Immature natural killer cell (primary cell): Measurements from ENCODE around the gene SHISAL1. TPM values are rescaled to one million over a fixed set of nuclear protein-coding genes. Genes with fewer than 3 reads are reported as not detected.
A peak's percentile ranks its signal among the peaks of the same experiment; 100 is the strongest.

Source experiments
- DNase-seq, 3 donors: peaks; one replicate each; pipeline ENCODE4 v3.0.0; 2022; ENCODE audit warnings: mixed read lengths in 1 of 3
- H3K27ac Mint-ChIP-seq, 6 donors: one replicate each; pipeline ENCODE4 v1.8.0; 2020; ENCODE audit warnings: mixed read lengths in 6 of 6, mild to moderate bottlenecking in 5 of 6, inconsistent platforms in 4 of 6, moderate library complexity in 3 of 6
- H3K27me3 Mint-ChIP-seq, 3 donors: one replicate each; pipeline ENCODE4 v1.8.0; 2020 to 2021; ENCODE audit warnings: low read depth in 3 of 3, mild to moderate bottlenecking in 3 of 3, mixed read lengths in 3 of 3, moderate library complexity in 3 of 3, inconsistent platforms in 1 of 3
- H3K36me3 Mint-ChIP-seq, 3 donors: one replicate each; pipeline ENCODE4 v1.8.0; 2020; ENCODE audit warnings: mixed read lengths in 3 of 3, inconsistent platforms in 2 of 3, mild to moderate bottlenecking in 2 of 3
- H3K4me1 Mint-ChIP-seq, 2 donors: one replicate each; pipeline ENCODE4 v1.8.0; 2020; ENCODE audit warnings: inconsistent platforms in 2 of 2, mild to moderate bottlenecking in 2 of 2, mixed read lengths in 2 of 2, moderate library complexity in 1 of 2
- H3K4me3 Mint-ChIP-seq, 5 donors: one replicate each; pipeline ENCODE4 v1.8.0; 2020; ENCODE audit warnings: mild to moderate bottlenecking in 5 of 5, mixed read lengths in 5 of 5, inconsistent platforms in 3 of 5, moderate library complexity in 3 of 5
- H3K9me3 Mint-ChIP-seq, 6 donors: one replicate each; pipeline ENCODE4 v1.8.0; 2020; ENCODE audit warnings: mild to moderate bottlenecking in 6 of 6, mixed read lengths in 6 of 6, inconsistent platforms in 4 of 6, moderate library complexity in 3 of 6
- polyA plus RNA-seq, 3 donors: library from polyadenylated mRNA; unstranded; fragments of 300-500 nt; fragmentation: Illumina TruSeq; gene quantifications; one replicate each; pipeline ENCODE4 v1.2.3, GENCODE V29; 2021

SHISAL1 gene
- polyA plus RNA-seq, 3 donors from 2014 or later, result not detected

- no peak overlapping the region for H3K27ac Mint-ChIP-seq
- H3K4me1 Mint-ChIP-seq, result peaks cover 2 to 4% of the 10 kb centered on the region in 2 donors
- H3K27me3 Mint-ChIP-seq, result peaks cover 0 to 1% (median 0%) of the 10 kb centered on the region in 3 donors
- peaks cover 5 to 14% (median 8%) of the 10 kb centered on the region in 3 donors for H3K36me3 Mint-ChIP-seq
- peaks cover 0 to 1% (median under 1%) of the 10 kb centered on the region in 6 donors for H3K9me3 Mint-ChIP-seq
- DNase-seq, result no peak
- no peak overlapping the region for H3K4me3 Mint-ChIP-seq
Observed at GRCh38 chr22:44215287-44215686, 97.5 kb downstream of the SHISAL1 start.

GRCh38 chr22:44214764-44215163 lies 98.0 kb downstream of the SHISAL1 start:
- no peak for DNase-seq
- Mint-ChIP-seq H3K9me3 (peaks cover 0 to 6% (median 3%) of the 10 kb centered on the region in 6 donors), H3K27me3 (peaks cover 0 to 1% (median 0%) of the 10 kb centered on the region in 3 donors)

GRCh38 chr22:44214187-44214586 lies 98.6 kb downstream of the SHISAL1 start:
- Mint-ChIP-seq H3K36me3 (peaks cover 8 to 20% (median 18%) of the 10 kb centered on the region in 3 donors), H3K4me1 (peaks cover 12 to 13% of the 10 kb centered on the region in 2 donors), H3K9me3 (peaks cover 1 to 10% (median 6%) of the 10 kb centered on the region in 6 donors), H3K27me3 (peaks cover 0 to 1% (median 0%) of the 10 kb centered on the region in 3 donors), H3K4me3 (no peak overlapping the region), H3K27ac (no peak overlapping the region)
- DNase-seq, result no peak

More at GRCh38 chr22:44214764-44215163, 98.0 kb downstream of the SHISAL1 start:
- no peak overlapping the region for H3K4me3 Mint-ChIP-seq
- no peak overlapping the region for H3K27ac Mint-ChIP-seq
- peaks cover 8 to 16% (median 12%) of the 10 kb centered on the region in 3 donors for H3K36me3 Mint-ChIP-seq
- peaks cover 7 to 9% of the 10 kb centered on the region in 2 donors for H3K4me1 Mint-ChIP-seq

- H3K4me1 Mint-ChIP-seq, result peaks cover 16 to 18% of the 10 kb centered on the region in 2 donors
- H3K36me3 Mint-ChIP-seq, result peaks cover 8 to 25% (median 22%) of the 10 kb centered on the region in 3 donors
- peaks cover 1 to 10% (median 6%) of the 10 kb centered on the region in 6 donors for H3K9me3 Mint-ChIP-seq
- peaks cover 0 to 1% (median 0%) of the 10 kb centered on the region in 3 donors for H3K27me3 Mint-ChIP-seq
- DNase-seq, result no peak
- no peak overlapping the region for H3K4me3 Mint-ChIP-seq
- no peak overlapping the region for H3K27ac Mint-ChIP-seq
Observed at GRCh38 chr22:44213489-44214043, 99.2 kb downstream of the SHISAL1 start.

DNA sequence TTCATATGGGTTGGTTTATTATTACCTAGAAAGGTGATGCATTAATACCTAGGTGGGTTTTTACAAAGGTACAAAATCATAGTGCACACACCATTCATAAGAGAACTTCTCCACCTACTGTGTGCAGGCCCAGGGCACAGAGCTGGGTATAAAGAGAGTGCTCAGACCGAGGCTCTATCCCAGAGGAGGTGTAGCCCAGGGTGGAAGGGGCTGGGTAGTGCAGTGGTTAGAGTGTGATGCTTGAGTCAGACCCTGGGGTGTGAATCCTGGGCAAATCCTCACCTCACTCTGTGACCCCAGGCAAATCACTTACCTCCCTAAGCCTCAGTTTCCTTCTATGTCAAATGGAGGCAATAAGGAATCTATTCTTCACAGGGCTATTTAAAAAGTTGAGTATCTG lies 99.8 kb downstream of the SHISAL1 start:
- no peak for DNase-seq
- Mint-ChIP-seq H3K4me3 (no peak overlapping the region), H3K36me3 (peaks cover 8 to 30% (median 26%) of the 10 kb centered on the region in 3 donors), H3K4me1 (peaks cover 21 to 22% of the 10 kb centered on the region in 2 donors), H3K9me3 (peaks cover 1 to 10% (median 6%) of the 10 kb centered on the region in 6 donors), H3K27me3 (peaks cover 0 to 3% (median 0%) of the 10 kb centered on the region in 3 donors), H3K27ac (no peak overlapping the region)

- peaks cover 0 to 3% (median 0%) of the 10 kb centered on the region in 3 donors for H3K27me3 Mint-ChIP-seq
- H3K27ac Mint-ChIP-seq, result no peak overlapping the region
- no peak for DNase-seq
- peaks cover 8 to 31% (median 27%) of the 10 kb centered on the region in 3 donors for H3K36me3 Mint-ChIP-seq
- H3K9me3 Mint-ChIP-seq, result peaks cover 1 to 10% (median 6%) of the 10 kb centered on the region in 6 donors
- H3K4me3 Mint-ChIP-seq, result no peak overlapping the region
- H3K4me1 Mint-ChIP-seq, result peaks cover 22 to 24% of the 10 kb centered on the region in 2 donors
Observed at GRCh38 chr22:44211946-44212930, 100.5 kb downstream of the SHISAL1 start.

DNA sequence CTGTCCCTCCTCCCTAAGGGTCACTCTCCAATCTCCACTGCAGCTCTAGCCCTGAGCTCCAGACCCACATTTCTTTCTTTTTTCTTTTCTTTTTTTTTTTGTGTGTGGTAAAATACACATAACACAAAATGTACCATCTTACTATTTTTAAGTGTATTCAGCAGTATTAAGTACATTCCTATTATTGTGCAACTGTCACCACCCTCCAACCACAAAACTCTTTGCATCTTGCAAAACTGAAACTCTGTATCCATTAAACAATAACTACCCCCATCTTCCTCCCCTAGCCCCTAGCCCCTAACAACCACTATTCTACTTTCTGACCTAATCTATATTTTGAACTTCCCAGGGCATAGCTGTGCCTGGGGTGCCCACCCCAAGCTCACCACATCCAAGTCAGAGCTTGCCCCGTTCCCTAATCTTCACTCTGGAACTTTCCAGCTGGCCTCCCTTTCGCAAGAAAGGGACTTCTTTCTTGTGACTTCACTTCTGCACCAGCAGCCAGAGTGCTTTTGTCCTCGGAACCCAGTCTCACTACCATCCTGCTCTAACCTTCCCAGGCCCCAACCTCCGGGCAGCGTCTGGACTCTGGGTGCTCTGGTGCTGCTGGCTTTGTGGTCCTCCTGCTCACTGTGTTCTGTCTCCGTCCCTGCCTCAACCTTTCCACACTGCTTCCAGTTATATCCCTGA lies 101.3 kb downstream of the SHISAL1 start:
- Mint-ChIP-seq H3K27me3 (peaks cover 0 to 5% (median 2%) of the 10 kb centered on the region in 3 donors), H3K27ac (peak overlapping the region in 1 of 6 donors; percentile 14), H3K36me3 (peaks cover 8 to 31% (median 27%) of the 10 kb centered on the region in 3 donors), H3K4me3 (peak overlapping the region in 1 of 5 donors; percentile 61), H3K9me3 (peaks cover 1 to 10% (median 6%) of the 10 kb centered on the region in 6 donors), H3K4me1 (peaks cover 23 to 29% of the 10 kb centered on the region in 2 donors)
- no peak for DNase-seq

- H3K9me3 Mint-ChIP-seq, result peaks cover 1 to 10% (median 6%) of the 10 kb centered on the region in 6 donors
- peaks cover 23 to 29% of the 10 kb centered on the region in 2 donors for H3K4me1 Mint-ChIP-seq
- peaks cover 8 to 31% (median 23%) of the 10 kb centered on the region in 3 donors for H3K36me3 Mint-ChIP-seq
- H3K4me3 Mint-ChIP-seq, result no peak overlapping the region
- peak overlapping the region in 1 of 6 donors; percentile 21 for H3K27ac Mint-ChIP-seq
- H3K27me3 Mint-ChIP-seq, result peaks cover 0 to 5% (median 2%) of the 10 kb centered on the region in 3 donors
- no peak for DNase-seq
Observed at GRCh38 chr22:44210722-44211121, 102.0 kb downstream of the SHISAL1 start.

DNA sequence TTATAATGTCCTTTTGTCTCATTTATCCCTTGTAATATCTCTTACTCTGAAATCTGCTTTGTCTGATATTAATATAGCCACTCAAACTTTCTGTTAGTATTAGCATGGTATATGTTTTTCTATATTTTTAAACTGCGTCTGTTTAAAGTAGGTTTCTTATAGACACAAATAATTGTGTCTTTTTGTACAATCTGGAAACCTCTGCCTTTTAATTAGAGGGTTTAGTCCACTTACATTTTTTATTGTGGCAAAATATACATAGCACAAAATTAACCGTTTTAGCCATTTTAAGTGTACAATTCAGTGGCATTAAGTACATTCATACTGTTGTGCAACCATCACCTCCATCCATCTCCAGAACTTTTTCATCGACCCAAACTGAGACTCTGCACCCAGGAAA lies 103.4 kb downstream of the SHISAL1 start:
- Mint-ChIP-seq H3K27ac (peak overlapping the region in 1 of 6 donors; percentile 29), H3K4me3 (no peak overlapping the region), H3K27me3 (peaks cover 0 to 7% (median 2%) of the 10 kb centered on the region in 3 donors), H3K4me1 (peaks cover 23 to 29% of the 10 kb centered on the region in 2 donors), H3K36me3 (peaks cover 8 to 31% (median 23%) of the 10 kb centered on the region in 3 donors), H3K9me3 (peaks cover 1 to 10% (median 6%) of the 10 kb centered on the region in 6 donors)
- no peak for DNase-seq

- H3K27ac Mint-ChIP-seq, result peak overlapping the region in 4 of 6 donors; percentile 29 to 61 (median 44)
- H3K4me3 Mint-ChIP-seq, result no peak overlapping the region
Observed at GRCh38 chr22:44207981-44208317, 104.8 kb downstream of the SHISAL1 start.

GRCh38 chr22:44207173-44207980 lies 105.4 kb downstream of the SHISAL1 start:
- H3K4me3 Mint-ChIP-seq, result no peak overlapping the region
- H3K9me3 Mint-ChIP-seq, result peaks cover 1 to 10% (median 6%) of the 10 kb centered on the region in 6 donors
- no peak for DNase-seq
- peak overlapping the region in 1 of 6 donors; percentile 40 for H3K27ac Mint-ChIP-seq
- peaks cover 0 to 7% (median 2%) of the 10 kb centered on the region in 3 donors for H3K27me3 Mint-ChIP-seq
- peaks cover 25 to 38% of the 10 kb centered on the region in 2 donors for H3K4me1 Mint-ChIP-seq
- peaks cover 15 to 37% (median 29%) of the 10 kb centered on the region in 3 donors for H3K36me3 Mint-ChIP-seq

More at GRCh38 chr22:44207981-44208317, 104.8 kb downstream of the SHISAL1 start:
- Mint-ChIP-seq H3K27me3 (peaks cover 0 to 7% (median 2%) of the 10 kb centered on the region in 3 donors), H3K4me1 (peaks cover 23 to 32% of the 10 kb centered on the region in 2 donors), H3K36me3 (peaks cover 12 to 32% (median 27%) of the 10 kb centered on the region in 3 donors), H3K9me3 (peaks cover 1 to 10% (median 6%) of the 10 kb centered on the region in 6 donors)
- DNase-seq, result no peak

- Mint-ChIP-seq H3K36me3 (peaks cover 15 to 43% (median 29%) of the 10 kb centered on the region in 3 donors), H3K27ac (no peak overlapping the region), H3K9me3 (peaks cover 1 to 10% (median 6%) of the 10 kb centered on the region in 6 donors), H3K4me1 (peaks cover 28 to 44% of the 10 kb centered on the region in 2 donors), H3K4me3 (no peak overlapping the region), H3K27me3 (peaks cover 0 to 7% (median 2%) of the 10 kb centered on the region in 3 donors)
- no peak for DNase-seq
Observed at GRCh38 chr22:44206696-44207095, 106.1 kb downstream of the SHISAL1 start.
